HUES48 (cell line): Measurements from ENCODE around the gene NPHP3.

Experiments
- H3K27ac ChIP-seq: one replicate; pipeline ENCODE4 v1.7.0; 2013; ENCODE audit warnings: low read depth, low read length, inconsistent platforms
- H3K27me3 ChIP-seq: 2 replicates; pipeline ENCODE4 v1.6.1; 2013; ENCODE audit warnings: mild to moderate bottlenecking, low read length; ENCODE audit not compliant: control insufficient read depth, insufficient read depth
- H3K36me3 ChIP-seq: 2 replicates; pipeline ENCODE4 v1.6.1; 2013; ENCODE audit warnings: low read length; ENCODE audit not compliant: control insufficient read depth, insufficient read depth
- H3K4me1 ChIP-seq: 2 replicates; pipeline ENCODE4 v1.6.1; 2013; ENCODE audit warnings: mild to moderate bottlenecking, low read length; ENCODE audit not compliant: control insufficient read depth, insufficient read depth
- H3K4me3 ChIP-seq: 2 replicates; pipeline ENCODE4 v1.5.1; 2013; ENCODE audit warnings: mild to moderate bottlenecking, low read depth, low read length
- H3K9ac ChIP-seq: 2 replicates; pipeline ENCODE4 v1.6.1; 2013; ENCODE audit warnings: mild to moderate bottlenecking, low read depth, low read length, moderate library complexity
- H3K9me3 ChIP-seq: 2 replicates; pipeline ENCODE4 v1.6.1; 2013; ENCODE audit warnings: low read length; ENCODE audit not compliant: control insufficient read depth, insufficient read depth

NPHP3 gene

DNA sequence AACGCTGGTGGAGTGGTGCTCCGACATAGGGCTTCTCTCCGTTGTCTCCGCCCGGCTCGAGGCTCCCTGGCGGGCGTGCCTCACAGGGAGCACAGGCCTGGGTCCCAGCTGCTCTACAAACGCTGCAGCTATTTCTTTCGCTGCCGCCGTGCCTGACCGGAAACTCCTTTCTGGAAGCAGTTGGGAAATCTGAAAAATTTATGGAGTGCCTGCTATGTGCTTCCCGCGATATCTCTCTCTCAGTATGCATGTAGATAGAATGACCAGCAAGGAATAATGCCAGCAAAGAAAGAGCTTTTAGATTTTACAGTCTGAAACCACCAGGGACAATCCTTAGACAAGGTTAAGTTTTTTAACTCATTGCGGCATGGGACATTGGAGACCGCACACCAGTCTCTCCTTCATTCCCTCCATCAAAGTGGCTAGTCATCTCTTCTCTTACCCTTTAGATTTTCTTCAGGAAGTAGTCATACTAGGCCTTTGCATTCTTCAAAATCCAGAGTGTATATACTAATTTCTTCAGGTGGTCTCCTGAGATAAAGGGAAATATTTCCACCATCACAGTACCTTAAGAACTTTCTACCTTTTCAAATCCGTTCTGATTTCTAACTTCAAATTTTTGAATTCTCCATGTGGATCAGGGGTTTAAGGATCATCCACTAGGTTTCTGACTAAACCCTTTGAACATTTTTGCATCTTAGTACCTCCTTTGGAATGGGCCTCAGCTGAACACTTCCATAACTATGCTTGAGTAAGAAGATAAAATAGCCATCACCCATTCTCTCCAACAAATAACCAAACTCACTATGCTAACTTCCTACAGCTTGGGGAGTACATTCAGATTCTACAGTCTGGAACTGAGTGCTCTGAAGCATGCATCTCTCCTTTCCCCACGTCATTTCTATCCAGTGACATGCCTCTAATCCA is 1.1 kb upstream of the NPHP3 start:
- no peaks in the 10 kb centered on the region for H3K27me3 ChIP-seq
- H3K9me3 ChIP-seq, result no peaks in the 10 kb centered on the region
- H3K36me3 ChIP-seq, result peaks cover 4% of the 10 kb centered on the region; the same call in 1 of the 2 replicates
- H3K4me3 ChIP-seq, result peak overlapping the region; percentile 96
- peak overlapping the region; percentile 73 for H3K27ac ChIP-seq
- H3K9ac ChIP-seq, result peak overlapping the region; percentile 75
- peaks cover 16% of the 10 kb centered on the region; the same call in 1 of the 2 replicates for H3K4me1 ChIP-seq

GRCh38 chr3:132721479-132722164 is 587 bp downstream of the NPHP3 start:
- Histone ChIP-seq H3K27me3 (no peaks in the 10 kb centered on the region), H3K27ac (peak overlapping the region; percentile 89), H3K9ac (peak overlapping the region; percentile 60), H3K4me3 (peak overlapping the region; percentile 79), H3K9me3 (no peaks in the 10 kb centered on the region), H3K4me1 (peaks cover 16% of the 10 kb centered on the region; the same call in 1 of the 2 replicates), H3K36me3 (peaks cover 18% of the 10 kb centered on the region)

DNA sequence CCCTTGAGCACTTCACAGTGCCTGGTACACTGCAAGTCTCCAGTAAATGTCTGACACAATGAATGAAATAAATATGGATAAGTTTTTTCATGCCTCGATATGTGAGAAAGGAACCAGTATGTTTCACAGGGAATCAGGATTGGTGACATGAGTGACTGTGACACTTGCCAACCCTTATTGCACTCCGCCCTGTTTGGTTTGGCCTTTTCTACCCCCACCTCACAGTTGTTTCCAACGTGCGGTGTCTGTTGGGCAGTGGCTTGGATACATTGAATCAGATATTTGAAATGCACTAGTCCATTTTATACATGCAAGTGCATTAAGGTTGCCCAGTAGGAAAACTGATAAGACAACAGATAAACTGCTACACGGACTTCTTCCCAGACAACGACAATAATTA is 2.0 kb downstream of the NPHP3 start:
- H3K9ac ChIP-seq, result no peak overlapping the region
- peak overlapping the region; percentile 30; the same call in 1 of the 2 replicates for H3K4me3 ChIP-seq

DNA sequence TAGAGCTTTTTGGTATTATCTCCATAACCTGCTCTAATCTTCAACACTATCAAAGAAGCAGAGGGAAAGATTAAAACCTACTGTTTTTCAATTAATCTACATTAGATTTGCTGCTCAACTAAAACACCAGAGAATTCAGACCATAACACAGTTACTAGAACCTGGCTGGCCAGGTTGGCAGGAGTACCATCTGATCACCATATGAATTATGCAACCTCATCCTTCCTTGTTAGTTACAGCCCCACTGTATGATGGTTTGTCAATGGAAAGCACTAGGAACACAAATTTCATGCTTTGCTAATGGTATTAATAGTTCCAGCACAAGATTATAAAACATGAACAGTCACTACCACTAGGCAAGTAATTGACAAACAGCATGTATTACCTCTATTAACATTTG is 5.8 kb downstream of the NPHP3 start:
- Histone ChIP-seq H3K4me1 (peaks cover 6% of the 10 kb centered on the region; the same call in 1 of the 2 replicates), H3K4me3 (no peak overlapping the region), H3K27me3 (no peaks in the 10 kb centered on the region), H3K27ac (no peak overlapping the region), H3K9ac (no peak overlapping the region), H3K9me3 (no peaks in the 10 kb centered on the region), H3K36me3 (peaks cover 58% of the 10 kb centered on the region)

More for the DNA sequence above, 2.0 kb downstream of the NPHP3 start:
- no peaks in the 10 kb centered on the region for H3K27me3 ChIP-seq
- H3K9me3 ChIP-seq, result no peaks in the 10 kb centered on the region
- H3K4me1 ChIP-seq, result peaks cover 13% of the 10 kb centered on the region; the same call in 1 of the 2 replicates
- no peak overlapping the region for H3K27ac ChIP-seq
- H3K36me3 ChIP-seq, result peaks cover 30% of the 10 kb centered on the region

DNA sequence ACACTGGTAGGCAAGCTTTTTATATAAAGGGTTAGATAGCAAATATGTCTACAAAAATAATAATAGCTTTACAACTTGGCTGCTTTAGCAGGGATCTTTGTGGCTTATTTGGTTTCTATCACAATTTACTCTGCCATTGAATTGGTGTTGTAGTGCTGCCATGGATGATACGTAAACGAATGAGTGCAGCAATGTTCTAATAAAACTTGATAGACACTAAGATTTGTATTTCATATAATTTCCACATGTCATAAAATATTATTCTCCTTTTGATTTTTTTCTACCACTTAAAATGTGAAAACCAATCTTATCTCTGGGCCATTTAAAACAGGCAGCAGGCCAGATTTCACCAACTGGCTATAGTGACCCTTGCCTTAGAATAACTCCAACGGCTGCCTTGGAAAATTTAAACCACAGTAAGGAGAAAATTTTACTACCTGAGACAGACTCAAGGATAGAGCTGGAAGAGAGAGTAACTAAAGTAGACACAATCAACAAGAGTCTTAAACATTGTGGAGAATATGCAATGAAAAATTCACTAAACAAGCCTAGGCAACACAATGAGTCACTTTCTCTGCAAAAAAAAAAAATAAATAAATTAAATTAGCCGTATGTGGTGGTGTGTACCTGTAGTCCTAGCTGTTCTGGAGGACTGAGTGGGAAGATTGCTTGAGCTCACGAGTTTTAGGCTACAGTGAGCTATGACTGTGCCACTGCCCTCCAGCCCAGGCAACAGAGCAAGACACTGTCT is 8.1 kb downstream of the NPHP3 start:
- no peaks in the 10 kb centered on the region for H3K27me3 ChIP-seq
- H3K4me3 ChIP-seq, result no peak overlapping the region
- H3K9ac ChIP-seq, result no peak overlapping the region
- H3K4me1 ChIP-seq, result no peaks in the 10 kb centered on the region
- H3K27ac ChIP-seq, result no peak overlapping the region
- no peaks in the 10 kb centered on the region for H3K9me3 ChIP-seq
- peaks cover 75% of the 10 kb centered on the region for H3K36me3 ChIP-seq

GRCh38 chr3:132710311-132710710 is 11.9 kb downstream of the NPHP3 start:
- Histone ChIP-seq H3K36me3 (peaks cover 70% of the 10 kb centered on the region), H3K4me3 (no peak overlapping the region), H3K27ac (no peak overlapping the region), H3K9me3 (no peaks in the 10 kb centered on the region), H3K4me1 (no peaks in the 10 kb centered on the region), H3K27me3 (no peaks in the 10 kb centered on the region), H3K9ac (no peak overlapping the region)

DNA sequence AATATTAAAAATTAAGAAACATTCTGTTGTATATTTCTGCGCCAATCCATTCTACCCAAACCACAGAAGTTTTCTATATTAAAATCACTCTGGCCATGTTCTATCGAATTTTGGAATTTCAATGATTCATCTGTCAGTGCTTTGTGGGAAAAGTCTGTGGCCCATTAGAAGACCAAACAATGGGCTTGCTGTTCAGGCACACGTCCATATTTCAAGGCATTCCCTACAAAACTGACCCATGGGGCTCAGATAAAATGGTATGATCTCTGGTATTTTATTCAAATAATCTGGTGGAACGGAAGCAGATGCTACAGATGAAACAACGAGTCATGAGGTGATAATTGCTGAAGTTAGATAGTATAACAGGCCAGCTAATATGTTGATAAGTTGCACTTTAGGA is 12.4 kb downstream of the NPHP3 start:
- Histone ChIP-seq H3K4me1 (no peaks in the 10 kb centered on the region), H3K27me3 (no peaks in the 10 kb centered on the region), H3K36me3 (peaks cover 66% of the 10 kb centered on the region), H3K4me3 (no peak overlapping the region), H3K9me3 (no peaks in the 10 kb centered on the region), H3K9ac (no peak overlapping the region), H3K27ac (no peak overlapping the region)

DNA sequence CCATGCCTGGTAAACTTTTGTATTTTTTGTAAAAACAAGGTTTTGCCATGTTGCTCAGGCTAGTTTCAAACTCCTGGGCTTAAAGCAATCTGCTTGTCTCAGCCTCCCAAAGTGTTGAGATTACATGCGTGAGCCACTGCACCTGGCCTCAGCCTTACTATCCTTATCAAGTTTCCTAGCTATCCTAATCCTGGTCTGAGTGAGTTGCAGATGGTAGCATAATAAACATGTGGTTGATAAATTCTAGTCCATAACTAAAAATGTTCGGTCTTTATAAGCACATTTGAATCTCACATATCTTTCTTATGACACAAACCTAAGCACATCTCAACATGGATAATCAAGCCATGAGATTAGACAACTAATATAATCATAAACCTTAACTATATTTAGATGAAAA is 18.5 kb downstream of the NPHP3 start:
- Histone ChIP-seq H3K9ac (no peak overlapping the region), H3K4me3 (no peak overlapping the region), H3K27me3 (no peaks in the 10 kb centered on the region), H3K4me1 (no peaks in the 10 kb centered on the region), H3K36me3 (peaks cover 72% of the 10 kb centered on the region), H3K27ac (no peak overlapping the region), H3K9me3 (no peaks in the 10 kb centered on the region)

DNA sequence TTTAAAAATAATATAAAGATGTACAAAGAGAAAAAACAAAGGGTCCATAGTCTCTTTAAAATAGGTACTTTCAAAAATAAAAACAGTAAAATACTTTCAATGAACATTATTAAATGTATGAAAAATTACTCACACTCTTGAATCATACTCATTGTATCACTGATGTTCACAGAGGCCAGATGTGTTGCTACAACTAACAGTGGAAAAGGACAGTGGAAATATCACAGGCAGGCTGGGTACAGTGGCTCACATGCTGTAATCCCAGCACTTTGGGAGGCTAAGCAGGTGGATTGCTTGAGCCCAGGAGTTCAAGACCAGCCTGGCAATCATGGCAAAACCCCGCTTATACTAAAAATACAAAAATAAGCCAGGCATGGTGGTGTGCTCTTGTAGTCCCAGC is 26.8 kb downstream of the NPHP3 start:
- Histone ChIP-seq H3K4me1 (no peaks in the 10 kb centered on the region), H3K4me3 (no peak overlapping the region), H3K27ac (no peak overlapping the region), H3K9ac (no peak overlapping the region), H3K9me3 (no peaks in the 10 kb centered on the region), H3K27me3 (no peaks in the 10 kb centered on the region), H3K36me3 (peaks cover 79% of the 10 kb centered on the region)

GRCh38 chr3:132694991-132695390 is 27.2 kb downstream of the NPHP3 start:
- Histone ChIP-seq H3K4me1 (no peaks in the 10 kb centered on the region), H3K36me3 (peaks cover 79% of the 10 kb centered on the region), H3K27me3 (no peaks in the 10 kb centered on the region), H3K4me3 (no peak overlapping the region), H3K9me3 (no peaks in the 10 kb centered on the region), H3K27ac (no peak overlapping the region), H3K9ac (no peak overlapping the region)
